DMS153 treated with DMSO at 0.1 percent for 48 hours (cell line): ENCODE data around the gene KRT79.
"Not testable (repeated sequence)": the region's sequence is repeated elsewhere in the genome, so short reads cannot be mapped to it uniquely, and the experiment has no call there.

Experiments used
- DNase-seq: peaks from one replicate; lab custom pipeline; 2025; ENCODE audit not compliant: unreplicated experiment; lab: John Stamatoyannopoulos, UW

The KRT79 gene

GRCh38 chr12:52807544-52808470, 26.3 kb downstream of the KRT79 start:
- DNase-seq, result no peak

- DNase-seq, result no peak
Measured at GRCh38 chr12:52806821-52807543, 27.1 kb downstream of the KRT79 start.

GRCh38 chr12:52806169-52806811, 27.8 kb downstream of the KRT79 start:
- DNase-seq, result no peak

GRCh38 chr12:52805739-52806138, 28.4 kb downstream of the KRT79 start:
- no peak for DNase-seq

- no peak for DNase-seq
Measured at GRCh38 chr12:52805000-52805399, 29.1 kb downstream of the KRT79 start.

GRCh38 chr12:52802442-52802841, 31.7 kb downstream of the KRT79 start:
- no peak for DNase-seq

- no peak for DNase-seq
Measured at GRCh38 chr12:52801773-52802172, 32.3 kb downstream of the KRT79 start.

GRCh38 chr12:52800259-52800917, 33.7 kb downstream of the KRT79 start:
- no peak for DNase-seq

GRCh38 chr12:52799505-52800211, 34.5 kb downstream of the KRT79 start:
- no peak for DNase-seq

GRCh38 chr12:52798671-52799504, 35.2 kb downstream of the KRT79 start:
- no peak for DNase-seq

- no peak for DNase-seq
Measured at GRCh38 chr12:52798003-52798670, 36.0 kb downstream of the KRT79 start.

GRCh38 chr12:52797529-52797894, 36.6 kb downstream of the KRT79 start:
- no peak for DNase-seq

GRCh38 chr12:52796839-52797528, 37.1 kb downstream of the KRT79 start:
- DNase-seq, result no peak

- no peak for DNase-seq
Measured at GRCh38 chr12:52796429-52796794, 37.7 kb downstream of the KRT79 start.

GRCh38 chr12:52795694-52796428, 38.2 kb downstream of the KRT79 start, which contains the start of gene KRT3:
KRT3 (minus strand) TSS chr12:52796117; CDS start chr12:52796042, 75 bp downstream.
- DNase-seq, result no peak

- DNase-seq, result not testable (repeated sequence)
Measured at GRCh38 chr12:52795332-52795674, 38.8 kb downstream of the KRT79 start.

GRCh38 chr12:52794479-52795331, 39.4 kb downstream of the KRT79 start:
- no peak for DNase-seq
